SU-DHL-6 (cell line): ENCODE measurements around the gene GPR84.

ENCODE experiments used
- CTCF ChIP-seq: fragments of 200-600 bp; sonication (generic); IDR thresholded peaks from one replicate; pipeline ENCODE4 v1.5.1; 2017; ENCODE audit warnings: antibody characterized with exemption, mild to moderate bottlenecking, low read length, moderate library complexity; ENCODE audit not compliant: insufficient read depth, poor library complexity, severe bottlenecking
- EZH2phosphoT487 ChIP-seq: fragments of 200-600 bp; sonication (generic), shearing (Covaris generic); conservative IDR thresholded peaks from 2 replicates; pipeline ENCODE4 v1.6.1; 2018; ENCODE audit warnings: mild to moderate bottlenecking, antibody characterized with exemption, low read length, moderate library complexity, mixed read lengths

- TF ChIP-seq CTCF (no peak), EZH2phosphoT487 (no peak)
Observed at GRCh38 chr12:54383041-54383609, 18.8 kb upstream of the GPR84 start.
